ENCODE measurements around the gene COG5.

COG5 gene

DNA sequence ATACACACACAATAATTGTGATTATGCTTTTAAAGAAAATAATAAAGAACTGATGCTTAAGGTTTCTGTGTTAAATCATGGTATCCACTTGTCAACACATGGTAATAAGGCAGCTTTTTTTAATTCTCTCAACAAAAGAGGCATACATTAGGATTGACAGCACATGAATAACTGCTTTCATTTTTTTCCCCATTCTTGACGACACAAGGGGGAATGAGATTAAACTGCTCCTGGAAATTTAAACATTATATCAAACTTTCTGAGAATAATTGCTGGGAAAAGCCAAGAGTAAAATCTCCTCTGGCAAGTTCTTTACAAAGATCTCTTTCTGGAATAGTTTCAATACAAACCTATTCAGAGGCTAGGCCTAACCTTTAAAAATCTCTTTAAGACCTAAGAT, 192.9 kb downstream of the COG5 start:
- TF ChIP-seq, protein P1, sequence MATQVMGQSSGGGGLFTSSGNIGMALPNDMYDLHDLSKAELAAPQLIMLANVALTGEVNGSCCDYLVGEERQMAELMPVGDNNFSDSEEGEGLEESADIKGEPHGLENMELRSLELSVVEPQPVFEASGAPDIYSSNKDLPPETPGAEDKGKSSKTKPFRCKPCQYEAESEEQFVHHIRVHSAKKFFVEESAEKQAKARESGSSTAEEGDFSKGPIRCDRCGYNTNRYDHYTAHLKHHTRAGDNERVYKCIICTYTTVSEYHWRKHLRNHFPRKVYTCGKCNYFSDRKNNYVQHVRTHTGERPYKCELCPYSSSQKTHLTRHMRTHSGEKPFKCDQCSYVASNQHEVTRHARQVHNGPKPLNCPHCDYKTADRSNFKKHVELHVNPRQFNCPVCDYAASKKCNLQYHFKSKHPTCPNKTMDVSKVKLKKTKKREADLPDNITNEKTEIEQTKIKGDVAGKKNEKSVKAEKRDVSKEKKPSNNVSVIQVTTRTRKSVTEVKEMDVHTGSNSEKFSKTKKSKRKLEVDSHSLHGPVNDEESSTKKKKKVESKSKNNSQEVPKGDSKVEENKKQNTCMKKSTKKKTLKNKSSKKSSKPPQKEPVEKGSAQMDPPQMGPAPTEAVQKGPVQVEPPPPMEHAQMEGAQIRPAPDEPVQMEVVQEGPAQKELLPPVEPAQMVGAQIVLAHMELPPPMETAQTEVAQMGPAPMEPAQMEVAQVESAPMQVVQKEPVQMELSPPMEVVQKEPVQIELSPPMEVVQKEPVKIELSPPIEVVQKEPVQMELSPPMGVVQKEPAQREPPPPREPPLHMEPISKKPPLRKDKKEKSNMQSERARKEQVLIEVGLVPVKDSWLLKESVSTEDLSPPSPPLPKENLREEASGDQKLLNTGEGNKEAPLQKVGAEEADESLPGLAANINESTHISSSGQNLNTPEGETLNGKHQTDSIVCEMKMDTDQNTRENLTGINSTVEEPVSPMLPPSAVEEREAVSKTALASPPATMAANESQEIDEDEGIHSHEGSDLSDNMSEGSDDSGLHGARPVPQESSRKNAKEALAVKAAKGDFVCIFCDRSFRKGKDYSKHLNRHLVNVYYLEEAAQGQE (IDR thresholded peaks at IDR 0.05; ENCODE audit: insufficient read depth in 1 of 2, low read depth in 2 of 2, low read length in 2 of 2), result no peak
- TF ChIP-seq FOXP2 (optimal IDR thresholded peaks at IDR 0.05; ENCODE audit: borderline replicate concordance, extremely low read depth, extremely low read length, insufficient read depth) (no peak), SIN3A (IDR thresholded peaks at IDR 0.05; ENCODE audit: borderline replicate concordance, insufficient read depth, low read length) (no peak), TAF1 (IDR thresholded peaks at IDR 0.05; ENCODE audit: borderline replicate concordance, insufficient read depth, low read length) (no peak), POLR2AphosphoS5 (IDR thresholded peaks at IDR 0.05; ENCODE audit: low read depth, low read length) (no peak)

GRCh38 chr7:107364787-107365186, 198.9 kb downstream of the COG5 start:
- TF ChIP-seq, protein P1 (IDR thresholded peaks at IDR 0.05; ENCODE audit: insufficient read depth in 1 of 2, low read depth in 2 of 2, low read length in 2 of 2), result no peak
- TF ChIP-seq SIN3A (IDR thresholded peaks at IDR 0.05; ENCODE audit: borderline replicate concordance, insufficient read depth, low read length), result no peak
- no peak for TF ChIP-seq TAF1 (IDR thresholded peaks at IDR 0.05; ENCODE audit: borderline replicate concordance, insufficient read depth, low read length)
- TF ChIP-seq POLR2AphosphoS5 (IDR thresholded peaks at IDR 0.05; ENCODE audit: low read depth, low read length), result no peak
- TF ChIP-seq FOXP2 (optimal IDR thresholded peaks at IDR 0.05; ENCODE audit: borderline replicate concordance, extremely low read depth, extremely low read length, insufficient read depth), result no peak

GRCh38 chr7:107359520-107360316, 204.0 kb downstream of the COG5 start:
- TF ChIP-seq POLR2AphosphoS5 (IDR thresholded peaks at IDR 0.05; ENCODE audit: low read depth, low read length) (no peak), FOXP2 (optimal IDR thresholded peaks at IDR 0.05; ENCODE audit: borderline replicate concordance, extremely low read depth, extremely low read length, insufficient read depth) (no peak), TAF1 (IDR thresholded peaks at IDR 0.05; ENCODE audit: borderline replicate concordance, insufficient read depth, low read length) (no peak), SIN3A (IDR thresholded peaks at IDR 0.05; ENCODE audit: borderline replicate concordance, insufficient read depth, low read length) (no peak)
- TF ChIP-seq, protein P1 (IDR thresholded peaks at IDR 0.05; ENCODE audit: insufficient read depth in 1 of 2, low read depth in 2 of 2, low read length in 2 of 2), result no peak

DNA sequence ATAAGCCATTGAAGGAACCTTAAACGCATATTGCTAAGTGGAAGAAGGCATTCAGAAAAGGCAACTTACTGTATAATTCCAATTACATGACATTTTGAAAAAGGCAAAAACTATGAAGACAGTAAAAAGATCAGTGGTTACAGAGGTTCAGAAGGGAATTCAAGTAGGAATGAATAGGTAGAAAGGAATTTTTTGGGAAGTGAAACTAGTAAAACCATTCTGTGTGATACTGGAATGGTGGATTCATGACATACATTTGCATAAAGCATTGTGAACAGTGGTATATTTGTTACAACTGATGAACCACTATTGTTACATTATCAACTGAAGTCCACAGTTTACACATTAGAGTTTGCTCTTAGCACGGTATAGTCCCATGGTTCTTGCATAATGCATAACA, 208.1 kb downstream of the COG5 start:
- TF ChIP-seq, protein P1 (IDR thresholded peaks at IDR 0.05; ENCODE audit: insufficient read depth in 1 of 2, low read depth in 2 of 2, low read length in 2 of 2), result no peak
- TF ChIP-seq FOXP2 (optimal IDR thresholded peaks at IDR 0.05; ENCODE audit: borderline replicate concordance, extremely low read depth, extremely low read length, insufficient read depth) (no peak), POLR2AphosphoS5 (IDR thresholded peaks at IDR 0.05; ENCODE audit: low read depth, low read length) (no peak), SIN3A (IDR thresholded peaks at IDR 0.05; ENCODE audit: borderline replicate concordance, insufficient read depth, low read length) (no peak), TAF1 (IDR thresholded peaks at IDR 0.05; ENCODE audit: borderline replicate concordance, insufficient read depth, low read length) (no peak)

Data from PFSK-1 (cell line).